Hepatocyte (in vitro differentiated cells): Measurements from ENCODE around the gene MLPH. TPM values are rescaled to one million over a fixed set of nuclear protein-coding genes. Genes with fewer than 3 reads are reported as not detected.

Experiments used
- DNase-seq: peaks from one replicate; pipeline ENCODE4 v3.0.0-alpha.2; 2016; ENCODE audit warnings: low spot score
- H2AFZ ChIP-seq: fragments of 200-600 bp; sonication (generic); 2 replicates; pipeline ENCODE4 v1.6.0; 2016; ENCODE audit warnings: antibody characterized with exemption, mild to moderate bottlenecking
- H3K27ac ChIP-seq: fragments of 200-600 bp; sonication (generic); 2 replicates; pipeline ENCODE4 v1.5.1; 2016; ENCODE audit warnings: mild to moderate bottlenecking
- H3K27me3 ChIP-seq: fragments of 200-600 bp; sonication (generic); 2 replicates; pipeline ENCODE4 v1.6.1; 2016
- H3K36me3 ChIP-seq: fragments of 200-600 bp; sonication (generic); replicated peaks from 2 replicates; pipeline ENCODE4 v1.5.1; 2016; ENCODE audit warnings: low read depth; ENCODE audit not compliant: insufficient read depth
- H3K4me1 ChIP-seq: fragments of 200-600 bp; sonication (generic); 2 replicates; pipeline ENCODE4 v1.5.1; 2016; ENCODE audit warnings: mild to moderate bottlenecking, moderate library complexity; ENCODE audit not compliant: insufficient read depth
- H3K4me2 ChIP-seq: fragments of 200-600 bp; sonication (generic); 2 replicates; pipeline ENCODE4 v1.6.0; 2016
- H3K4me3 ChIP-seq: fragments of 200-600 bp; sonication (generic); 2 replicates; pipeline ENCODE4 v1.5.1; 2016; ENCODE audit warnings: mild to moderate bottlenecking
- H3K79me2 ChIP-seq: fragments of 200-600 bp; sonication (generic); 2 replicates; pipeline ENCODE4 v1.6.0; 2017; ENCODE audit warnings: mild to moderate bottlenecking
- H3K9me2 ChIP-seq: fragments of 200-600 bp; sonication (generic); replicated peaks from 2 replicates; pipeline ENCODE4 v1.6.0; 2017; ENCODE audit warnings: mild to moderate bottlenecking; ENCODE audit not compliant: insufficient read depth
- H3K9me3 ChIP-seq: fragments of 200-600 bp; sonication (generic); 2 replicates; pipeline ENCODE4 v1.5.1; 2016; ENCODE audit warnings: low read depth, mild to moderate bottlenecking
- H4K20me1 ChIP-seq: fragments of 200-600 bp; sonication (generic); 2 replicates; pipeline ENCODE4 v1.6.0; 2016; ENCODE audit warnings: mild to moderate bottlenecking; ENCODE audit not compliant: insufficient read depth, poor library complexity, severe bottlenecking
- EZH2 ChIP-seq: fragments of 200-600 bp; sonication (generic); IDR thresholded peaks from 2 replicates; pipeline ENCODE4 v1.6.1; 2016; ENCODE audit warnings: antibody characterized with exemption, mild to moderate bottlenecking, borderline replicate concordance
- EZH2phosphoT487 ChIP-seq: fragments of 200-600 bp; sonication (generic); IDR thresholded peaks from one replicate; pipeline ENCODE4 v1.6.1; 2018; ENCODE audit warnings: antibody characterized with exemption, mild to moderate bottlenecking, low read depth, moderate library complexity; ENCODE audit not compliant: unreplicated experiment, severe bottlenecking
- WGBS: methylation state at CpG from one replicate; pipeline ENCODE4 v1.1.6; 2016; ENCODE audit warnings: low lambda C conversion rate; ENCODE audit errors: missing lambda C conversion rate; 5-methylcytosine and 5-hydroxymethylcytosine counted together
- polyA plus RNA-seq: library from polyadenylated mRNA; unstranded; fragments of >200 nt; fragmentation: Nextera tagmentation; extraction: Ambion mirVana; gene quantifications from 2 replicates; pipeline ENCODE4 v1.2.1, GENCODE V29; 2016
- total RNA-seq: library from RNA; depleted of rRNA; stranded (reverse); fragments of >200 nt; gene quantifications from 2 replicates; pipeline ENCODE4 v1.2.3, GENCODE V29; 2014
- TF ChIP-seq, protein P1 (sequence below): fragments of 200-600 bp; sonication (generic); IDR thresholded peaks from 2 replicates; pipeline ENCODE4 v1.5.1; 2016; ENCODE audit warnings: antibody characterized with exemption, mild to moderate bottlenecking; ENCODE audit not compliant: poor library complexity

The MLPH gene
- total and polyA plus RNA-seq, 2 experiments from 2014 or later: 6.7 to 12.3 TPM

DNA sequence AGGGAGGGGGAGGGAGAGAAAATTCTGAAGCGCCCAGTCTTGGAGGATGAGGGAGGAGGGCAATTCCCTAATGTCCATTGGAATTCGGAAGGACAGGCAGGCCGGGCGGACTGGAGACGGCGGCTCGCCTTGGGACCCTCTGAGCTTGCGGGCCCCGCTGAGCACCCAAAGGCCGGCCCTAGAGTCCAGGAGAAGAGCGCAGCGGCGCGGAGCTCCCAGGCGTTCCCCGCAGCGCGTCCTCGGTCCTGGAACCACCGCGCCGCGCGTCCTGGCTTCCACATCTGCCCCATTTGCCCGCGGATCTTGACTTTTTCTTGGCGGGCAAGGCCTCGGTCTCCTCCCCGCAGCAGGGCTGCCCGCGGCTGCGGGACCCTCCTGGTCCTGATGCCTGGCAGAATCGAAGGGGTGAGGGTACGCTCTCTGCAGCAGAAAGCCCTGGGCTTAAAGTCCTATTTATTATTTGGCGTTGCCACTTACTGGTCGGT, 675 bp upstream of the MLPH start:
- TF ChIP-seq EZH2: peak; percentile 79
- no peak for TF ChIP-seq EZH2phosphoT487
- TF ChIP-seq, protein P1, sequence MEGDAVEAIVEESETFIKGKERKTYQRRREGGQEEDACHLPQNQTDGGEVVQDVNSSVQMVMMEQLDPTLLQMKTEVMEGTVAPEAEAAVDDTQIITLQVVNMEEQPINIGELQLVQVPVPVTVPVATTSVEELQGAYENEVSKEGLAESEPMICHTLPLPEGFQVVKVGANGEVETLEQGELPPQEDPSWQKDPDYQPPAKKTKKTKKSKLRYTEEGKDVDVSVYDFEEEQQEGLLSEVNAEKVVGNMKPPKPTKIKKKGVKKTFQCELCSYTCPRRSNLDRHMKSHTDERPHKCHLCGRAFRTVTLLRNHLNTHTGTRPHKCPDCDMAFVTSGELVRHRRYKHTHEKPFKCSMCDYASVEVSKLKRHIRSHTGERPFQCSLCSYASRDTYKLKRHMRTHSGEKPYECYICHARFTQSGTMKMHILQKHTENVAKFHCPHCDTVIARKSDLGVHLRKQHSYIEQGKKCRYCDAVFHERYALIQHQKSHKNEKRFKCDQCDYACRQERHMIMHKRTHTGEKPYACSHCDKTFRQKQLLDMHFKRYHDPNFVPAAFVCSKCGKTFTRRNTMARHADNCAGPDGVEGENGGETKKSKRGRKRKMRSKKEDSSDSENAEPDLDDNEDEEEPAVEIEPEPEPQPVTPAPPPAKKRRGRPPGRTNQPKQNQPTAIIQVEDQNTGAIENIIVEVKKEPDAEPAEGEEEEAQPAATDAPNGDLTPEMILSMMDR: no peak
- H3K27ac ChIP-seq: no peak overlapping the region
- peaks cover 14% of the 10 kb centered on the region for H3K4me1 ChIP-seq
- H4K20me1 ChIP-seq: no peaks in the 10 kb centered on the region
- no peaks in the 10 kb centered on the region for H3K9me2 ChIP-seq
- WGBS: 2% methylated on average over 36 of the region's 36 CpGs
- H3K27me3 ChIP-seq: peaks cover 35% of the 10 kb centered on the region
- H3K79me2 ChIP-seq: no peaks in the 10 kb centered on the region
- peaks cover 5% of the 10 kb centered on the region for H3K9me3 ChIP-seq
- peak overlapping the region; percentile 51 for H3K4me3 ChIP-seq
- no peak for DNase-seq
- H3K4me2 ChIP-seq: peak overlapping the region; percentile 97
- no peaks in the 10 kb centered on the region for H3K36me3 ChIP-seq
- H2AFZ ChIP-seq: peak overlapping the region; percentile 61

DNA sequence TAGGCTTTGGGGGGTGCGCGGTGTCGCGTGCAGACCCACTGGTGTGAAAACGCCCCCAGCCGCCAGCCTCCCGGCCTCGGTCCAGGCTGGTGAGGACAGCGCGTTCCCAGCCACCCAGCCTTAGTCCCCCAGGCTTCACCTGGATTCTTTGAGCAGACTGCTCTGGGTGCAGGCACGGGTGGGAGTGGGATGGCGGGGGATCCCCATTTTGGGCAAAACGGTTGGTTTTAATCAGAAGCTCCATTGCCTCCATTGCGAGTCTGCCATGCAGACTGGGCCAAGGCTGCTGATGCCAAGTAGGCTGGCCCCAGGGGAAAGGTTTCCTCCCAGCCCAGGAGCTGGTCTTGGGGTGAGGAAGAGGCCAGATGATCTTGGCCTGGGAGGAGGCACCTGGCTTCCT, 445 bp downstream of the MLPH start:
- TF ChIP-seq EZH2phosphoT487: no peak
- TF ChIP-seq, protein P1: no peak
- TF ChIP-seq EZH2: no peak
- Histone ChIP-seq H3K27ac (no peak overlapping the region), H3K36me3 (no peaks in the 10 kb centered on the region), H3K4me3 (no peak overlapping the region), H3K27me3 (peaks cover 35% of the 10 kb centered on the region), H2AFZ (peak overlapping the region; percentile 61), H3K4me2 (peak overlapping the region; percentile 97), H3K9me3 (peaks cover 9% of the 10 kb centered on the region), H3K4me1 (peaks cover 14% of the 10 kb centered on the region), H4K20me1 (no peaks in the 10 kb centered on the region), H3K79me2 (no peaks in the 10 kb centered on the region), H3K9me2 (no peaks in the 10 kb centered on the region)
- WGBS: 36% methylated on average over 14 of the region's 14 CpGs
- DNase-seq: no peak

DNA sequence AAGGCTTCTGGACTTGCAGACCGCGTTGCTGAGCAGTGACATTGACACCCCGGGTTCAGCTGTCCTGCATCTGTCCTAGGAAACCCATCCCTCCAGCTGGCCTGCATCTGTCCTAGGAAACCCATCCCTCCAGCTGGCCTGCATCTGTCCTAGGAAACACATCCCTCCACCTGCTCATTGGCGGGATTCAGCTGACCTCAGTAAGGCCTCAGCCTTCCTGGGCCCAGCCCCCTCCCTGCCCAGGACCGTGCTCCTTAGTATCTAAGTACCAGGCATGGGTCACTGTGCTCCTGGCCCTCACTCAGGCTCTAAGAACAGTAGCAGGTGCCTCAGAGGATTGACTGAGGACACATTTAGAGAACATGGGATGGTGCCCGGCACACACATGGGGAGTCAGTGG, 1.2 kb downstream of the MLPH start:
- no peaks in the 10 kb centered on the region for H4K20me1 ChIP-seq
- no peak overlapping the region for H3K4me2 ChIP-seq
- H3K27me3 ChIP-seq: peaks cover 35% of the 10 kb centered on the region
- H3K27ac ChIP-seq: no peak overlapping the region
- H3K79me2 ChIP-seq: no peaks in the 10 kb centered on the region
- no peak for TF ChIP-seq EZH2
- TF ChIP-seq, protein P1: no peak
- TF ChIP-seq EZH2phosphoT487: no peak
- no peak overlapping the region for H2AFZ ChIP-seq
- no peaks in the 10 kb centered on the region for H3K36me3 ChIP-seq
- peaks cover 7% of the 10 kb centered on the region for H3K4me1 ChIP-seq
- no peaks in the 10 kb centered on the region for H3K9me2 ChIP-seq
- no peak for DNase-seq
- WGBS: 89% methylated on average over 6 of the region's 6 CpGs
- H3K4me3 ChIP-seq: no peak overlapping the region
- H3K9me3 ChIP-seq: peaks cover 9% of the 10 kb centered on the region
